MM.1S (cell line): ENCODE measurements around the gene CDCA5.

ENCODE experiments used
- DNase-seq: peaks from one replicate; pipeline ENCODE4 v3.0.0-alpha.2; 2015
- H2AFZ ChIP-seq: fragments of 300-600 bp; sonication (generic); 2 replicates; pipeline ENCODE4 v1.6.0; 2016; ENCODE audit warnings: antibody characterized with exemption, low read length
- H3F3A ChIP-seq: fragments of 300-600 bp; sonication (generic); 2 replicates; pipeline ENCODE4 v1.6.1; 2016; ENCODE audit warnings: mild to moderate bottlenecking, antibody characterized with exemption, low read length, moderate library complexity, mixed read lengths; ENCODE audit not compliant: insufficient read depth
- H3K27ac ChIP-seq: fragments of 300-600 bp; sonication (generic); 2 replicates; pipeline ENCODE4 v1.5.1; 2016; ENCODE audit warnings: mild to moderate bottlenecking, low read length
- H3K27me3 ChIP-seq: fragments of 300-600 bp; sonication (generic); replicated peaks from 2 replicates; pipeline ENCODE4 v1.6.0; 2016; ENCODE audit warnings: low read length; ENCODE audit not compliant: insufficient read depth
- H3K36me3 ChIP-seq: fragments of 300-600 bp; sonication (generic); replicated peaks from 2 replicates; pipeline ENCODE4 v1.6.1; 2016; ENCODE audit warnings: mild to moderate bottlenecking, low read length, mixed read lengths; ENCODE audit not compliant: insufficient read depth
- H3K4me1 ChIP-seq: fragments of 300-600 bp; sonication (generic); 2 replicates; pipeline ENCODE4 v1.6.1; 2016; ENCODE audit warnings: low read length, mixed read lengths
- H3K4me2 ChIP-seq: fragments of 300-600 bp; sonication (generic); 2 replicates; pipeline ENCODE4 v1.6.0; 2016; ENCODE audit warnings: low read depth, low read length
- H3K4me3 ChIP-seq: fragments of 300-600 bp; sonication (generic); 2 replicates; pipeline ENCODE4 v1.5.1; 2016; ENCODE audit warnings: low read length, mixed read lengths
- H3K79me2 ChIP-seq: fragments of 300-600 bp; sonication (generic); 2 replicates; pipeline ENCODE4 v1.6.1; 2016; ENCODE audit warnings: mixed run types, low read length, mixed read lengths
- H3K9ac ChIP-seq: fragments of 300-600 bp; sonication (generic); 2 replicates; pipeline ENCODE4 v1.6.1; 2016; ENCODE audit warnings: low read length, mixed read lengths
- H3K9me2 ChIP-seq: fragments of 300-600 bp; sonication (generic); replicated peaks from 2 replicates; pipeline ENCODE4 v1.6.1; 2016; ENCODE audit warnings: mild to moderate bottlenecking, low read length, mixed read lengths; ENCODE audit not compliant: insufficient read depth
- H3K9me3 ChIP-seq: fragments of 300-600 bp; sonication (generic); replicated peaks from 2 replicates; pipeline ENCODE4 v1.6.1; 2016; ENCODE audit warnings: mild to moderate bottlenecking, low read length, mixed read lengths; ENCODE audit not compliant: insufficient read depth
- H4K20me1 ChIP-seq: fragments of 300-600 bp; sonication (generic); 2 replicates; pipeline ENCODE4 v1.6.1; 2016; ENCODE audit warnings: mild to moderate bottlenecking, low read length, moderate library complexity, mixed read lengths; ENCODE audit not compliant: insufficient read depth
- EZH2 ChIP-seq: fragments of 300-600 bp; sonication (generic); optimal IDR thresholded peaks from 2 replicates; pipeline ENCODE3; 2017; ENCODE audit warnings: low read depth, mild to moderate bottlenecking, antibody characterized with exemption, low read length, mixed read lengths
- EZH2phosphoT487 ChIP-seq: fragments of 300-600 bp; sonication (generic); IDR thresholded peaks from 2 replicates; pipeline ENCODE4 v1.6.1; 2018; ENCODE audit warnings: antibody characterized with exemption, low read length
- TF ChIP-seq, protein P1 (sequence below): fragments of 300-600 bp; sonication (generic); IDR thresholded peaks from 2 replicates; pipeline ENCODE4 v1.5.1; 2016; ENCODE audit warnings: antibody characterized with exemption, low read length, mixed read lengths

Gene CDCA5

DNA sequence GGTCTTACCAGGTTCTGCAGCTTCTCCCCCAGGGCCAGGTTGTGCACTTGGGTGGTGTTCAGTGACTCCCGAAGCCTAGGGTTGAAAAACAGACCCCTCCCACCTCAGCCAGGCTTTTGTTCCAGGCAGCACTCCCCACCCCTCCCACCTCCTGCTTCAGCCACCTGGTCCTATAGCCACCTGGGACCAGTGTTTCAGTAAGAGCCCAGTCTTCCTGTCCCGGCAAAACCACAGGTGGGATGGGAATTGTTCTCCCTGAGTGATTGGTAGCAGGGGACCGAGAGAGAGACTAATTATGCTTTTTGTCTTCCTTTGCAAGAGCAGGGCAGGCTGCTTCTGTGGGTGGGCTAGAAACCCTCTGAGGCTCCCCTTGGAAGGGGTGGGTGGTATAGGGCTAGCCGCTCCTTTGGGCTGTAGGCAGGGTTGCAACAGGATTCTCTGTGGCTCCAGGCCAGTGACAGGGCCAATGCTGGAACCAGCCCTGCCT, 17.0 kb downstream of the CDCA5 start:
- no peak for DNase-seq

GRCh38 chr11:65066315-65066714, 17.5 kb downstream of the CDCA5 start:
- H2AFZ ChIP-seq: no peak overlapping the region
- H3K9me3 ChIP-seq: no peaks in the 10 kb centered on the region
- no peak overlapping the region for H3K9ac ChIP-seq
- TF ChIP-seq EZH2phosphoT487 (no peak), EZH2 (no peak)
- TF ChIP-seq, protein P1, sequence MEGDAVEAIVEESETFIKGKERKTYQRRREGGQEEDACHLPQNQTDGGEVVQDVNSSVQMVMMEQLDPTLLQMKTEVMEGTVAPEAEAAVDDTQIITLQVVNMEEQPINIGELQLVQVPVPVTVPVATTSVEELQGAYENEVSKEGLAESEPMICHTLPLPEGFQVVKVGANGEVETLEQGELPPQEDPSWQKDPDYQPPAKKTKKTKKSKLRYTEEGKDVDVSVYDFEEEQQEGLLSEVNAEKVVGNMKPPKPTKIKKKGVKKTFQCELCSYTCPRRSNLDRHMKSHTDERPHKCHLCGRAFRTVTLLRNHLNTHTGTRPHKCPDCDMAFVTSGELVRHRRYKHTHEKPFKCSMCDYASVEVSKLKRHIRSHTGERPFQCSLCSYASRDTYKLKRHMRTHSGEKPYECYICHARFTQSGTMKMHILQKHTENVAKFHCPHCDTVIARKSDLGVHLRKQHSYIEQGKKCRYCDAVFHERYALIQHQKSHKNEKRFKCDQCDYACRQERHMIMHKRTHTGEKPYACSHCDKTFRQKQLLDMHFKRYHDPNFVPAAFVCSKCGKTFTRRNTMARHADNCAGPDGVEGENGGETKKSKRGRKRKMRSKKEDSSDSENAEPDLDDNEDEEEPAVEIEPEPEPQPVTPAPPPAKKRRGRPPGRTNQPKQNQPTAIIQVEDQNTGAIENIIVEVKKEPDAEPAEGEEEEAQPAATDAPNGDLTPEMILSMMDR: no peak
- H3K79me2 ChIP-seq: no peaks in the 10 kb centered on the region
- H3K27ac ChIP-seq: no peak overlapping the region
- peaks cover 5% of the 10 kb centered on the region for H3K4me1 ChIP-seq
- H3K36me3 ChIP-seq: no peaks in the 10 kb centered on the region
- no peaks in the 10 kb centered on the region for H4K20me1 ChIP-seq
- no peaks in the 10 kb centered on the region for H3K9me2 ChIP-seq
- peaks cover under 1% of the 10 kb centered on the region; the same call in 1 of the 2 replicates for H3F3A ChIP-seq
- no peak for DNase-seq
- no peak overlapping the region for H3K4me2 ChIP-seq
- H3K4me3 ChIP-seq: no peak overlapping the region
- H3K27me3 ChIP-seq: no peaks in the 10 kb centered on the region

More for the DNA sequence above, 17.0 kb downstream of the CDCA5 start:
- Histone ChIP-seq H3K79me2 (no peaks in the 10 kb centered on the region), H2AFZ (no peak overlapping the region), H3K27me3 (no peaks in the 10 kb centered on the region), H3K9ac (no peak overlapping the region), H3K9me3 (no peaks in the 10 kb centered on the region), H3K4me2 (no peak overlapping the region), H3K27ac (no peak overlapping the region), H3K9me2 (no peaks in the 10 kb centered on the region), H4K20me1 (no peaks in the 10 kb centered on the region), H3K4me1 (peaks cover 7% of the 10 kb centered on the region), H3K36me3 (no peaks in the 10 kb centered on the region), H3K4me3 (no peak overlapping the region), H3F3A (no peaks in the 10 kb centered on the region)
- TF ChIP-seq, protein P1: no peak

DNA sequence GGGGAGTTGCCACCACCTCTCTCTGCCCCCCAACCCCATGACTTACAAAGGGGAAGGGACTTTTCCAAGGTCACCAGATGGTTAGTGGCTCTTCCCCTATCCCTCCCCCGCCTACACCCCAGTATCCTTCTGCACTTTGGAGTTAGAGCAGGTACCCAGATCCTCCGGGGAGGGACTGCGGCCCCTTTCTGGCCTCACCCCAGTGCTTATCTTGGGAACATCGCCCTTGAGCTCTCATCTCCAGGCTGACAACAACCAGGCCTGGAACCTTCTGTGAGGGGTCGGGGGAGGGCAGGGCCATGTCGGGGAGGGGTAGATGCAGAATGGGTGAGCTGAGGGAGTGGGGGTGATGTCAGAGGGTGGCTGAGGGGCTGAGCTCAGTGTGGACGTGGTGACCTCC, 18.0 kb downstream of the CDCA5 start:
- Histone ChIP-seq H3K9me2 (no peaks in the 10 kb centered on the region), H3K27ac (no peak overlapping the region), H3K4me3 (no peak overlapping the region), H3K4me2 (no peak overlapping the region), H3K4me1 (peaks cover 9% of the 10 kb centered on the region), H3K9ac (no peak overlapping the region), H3K79me2 (no peaks in the 10 kb centered on the region), H3K9me3 (no peaks in the 10 kb centered on the region), H3K27me3 (no peaks in the 10 kb centered on the region), H2AFZ (no peak overlapping the region), H3K36me3 (no peaks in the 10 kb centered on the region), H3F3A (peaks cover 5% of the 10 kb centered on the region; the same call in 1 of the 2 replicates), H4K20me1 (no peaks in the 10 kb centered on the region)
- DNase-seq: no peak
- TF ChIP-seq EZH2phosphoT487 (no peak), EZH2 (no peak)
- TF ChIP-seq, protein P1: no peak
